GM12873 (cell line): ENCODE measurements around the gene TADA1.
A peak's percentile ranks its signal among the peaks of the same experiment; 100 is the strongest.

ENCODE experiments used
- TF ChIP-seq, protein P1 (sequence below): IDR thresholded peaks from 2 replicates; pipeline ENCODE4 v1.5.1; 2012; ENCODE audit warnings: low read depth, mild to moderate bottlenecking, moderate library complexity, low read length, control low read depth; ENCODE audit not compliant: insufficient read depth; ENCODE audit errors: missing control alignments

The TADA1 gene

DNA sequence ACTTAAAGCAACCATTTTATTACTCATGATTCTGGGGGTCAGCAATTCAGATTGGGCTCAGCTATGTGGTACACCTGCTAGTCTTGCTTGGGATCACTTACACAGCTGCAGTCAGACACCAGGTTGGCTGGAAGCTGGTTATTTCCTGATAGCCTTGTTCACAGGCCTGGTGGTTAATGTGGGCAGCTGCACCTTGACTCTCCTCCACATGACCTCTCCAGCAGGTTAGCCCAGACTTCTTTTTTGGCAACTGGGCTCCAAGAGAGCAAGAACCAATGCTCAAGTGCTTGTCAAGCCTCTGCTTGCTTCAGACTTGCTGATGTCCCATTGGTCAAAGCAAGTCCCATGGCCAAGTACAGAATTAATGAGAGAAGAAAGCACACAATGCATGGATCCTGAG lies 48.6 kb downstream of the TADA1 start:
- TF ChIP-seq, protein P1, sequence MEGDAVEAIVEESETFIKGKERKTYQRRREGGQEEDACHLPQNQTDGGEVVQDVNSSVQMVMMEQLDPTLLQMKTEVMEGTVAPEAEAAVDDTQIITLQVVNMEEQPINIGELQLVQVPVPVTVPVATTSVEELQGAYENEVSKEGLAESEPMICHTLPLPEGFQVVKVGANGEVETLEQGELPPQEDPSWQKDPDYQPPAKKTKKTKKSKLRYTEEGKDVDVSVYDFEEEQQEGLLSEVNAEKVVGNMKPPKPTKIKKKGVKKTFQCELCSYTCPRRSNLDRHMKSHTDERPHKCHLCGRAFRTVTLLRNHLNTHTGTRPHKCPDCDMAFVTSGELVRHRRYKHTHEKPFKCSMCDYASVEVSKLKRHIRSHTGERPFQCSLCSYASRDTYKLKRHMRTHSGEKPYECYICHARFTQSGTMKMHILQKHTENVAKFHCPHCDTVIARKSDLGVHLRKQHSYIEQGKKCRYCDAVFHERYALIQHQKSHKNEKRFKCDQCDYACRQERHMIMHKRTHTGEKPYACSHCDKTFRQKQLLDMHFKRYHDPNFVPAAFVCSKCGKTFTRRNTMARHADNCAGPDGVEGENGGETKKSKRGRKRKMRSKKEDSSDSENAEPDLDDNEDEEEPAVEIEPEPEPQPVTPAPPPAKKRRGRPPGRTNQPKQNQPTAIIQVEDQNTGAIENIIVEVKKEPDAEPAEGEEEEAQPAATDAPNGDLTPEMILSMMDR: no peak

DNA sequence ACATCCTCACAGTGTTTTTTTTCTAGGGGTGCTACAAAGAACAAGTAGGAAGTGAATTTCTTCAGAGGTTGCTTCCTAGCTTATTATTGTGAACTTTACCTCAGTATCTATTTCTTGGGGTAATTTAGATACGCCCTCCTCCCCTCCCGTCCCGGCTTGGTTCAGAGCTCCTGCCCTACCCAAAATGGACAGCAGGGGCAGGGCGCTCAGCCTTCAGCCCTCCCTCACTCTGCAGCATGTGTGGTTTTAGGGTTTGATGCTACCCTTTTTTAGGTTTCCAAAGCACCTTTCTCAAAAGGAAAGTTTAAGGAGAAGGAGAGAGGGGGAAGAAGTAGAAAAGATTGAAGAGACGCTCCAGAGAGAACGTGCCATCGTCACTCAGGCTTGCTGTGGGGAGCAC lies 53.7 kb downstream of the TADA1 start:
- TF ChIP-seq, protein P1: peak; percentile 53

DNA sequence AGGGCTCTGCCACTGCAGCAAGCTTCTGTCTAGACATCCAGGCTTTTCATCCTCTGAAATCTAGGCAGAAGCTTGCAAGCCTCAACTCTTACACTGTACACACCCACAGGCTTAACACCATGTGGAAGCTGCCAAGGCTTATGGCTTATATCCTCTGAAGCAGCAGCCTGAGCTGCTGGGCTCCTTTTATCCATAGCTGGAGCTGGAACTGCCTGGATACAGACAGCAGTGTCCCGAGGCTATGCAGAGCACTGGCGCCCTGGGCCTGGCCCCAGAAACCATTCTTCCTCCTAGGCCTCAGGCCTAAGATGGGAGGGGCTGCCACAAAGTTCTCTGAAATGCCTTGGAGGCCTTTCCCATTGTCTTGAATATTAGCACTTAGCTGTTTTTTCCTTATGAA lies 56.1 kb downstream of the TADA1 start:
- TF ChIP-seq, protein P1: no peak

DNA sequence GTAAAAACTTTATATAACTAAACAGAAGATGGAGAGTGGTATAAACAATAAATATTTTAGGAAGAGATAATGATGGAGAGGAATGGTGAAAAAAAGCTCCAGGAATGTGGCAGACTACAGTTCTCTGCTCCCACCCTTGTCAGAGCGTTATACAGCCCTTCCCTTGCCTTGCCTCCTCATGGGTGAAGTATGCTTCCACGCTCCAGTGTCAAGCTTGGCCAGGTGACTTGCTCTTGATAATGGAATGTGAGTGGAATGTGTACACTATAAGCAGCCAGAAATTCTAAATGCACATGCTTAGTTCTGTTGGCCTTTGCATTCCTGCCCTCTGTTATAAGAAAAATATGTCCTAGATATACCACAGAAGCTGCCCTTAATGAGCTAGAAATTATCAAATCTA lies 61.5 kb downstream of the TADA1 start:
- TF ChIP-seq, protein P1: no peak

DNA sequence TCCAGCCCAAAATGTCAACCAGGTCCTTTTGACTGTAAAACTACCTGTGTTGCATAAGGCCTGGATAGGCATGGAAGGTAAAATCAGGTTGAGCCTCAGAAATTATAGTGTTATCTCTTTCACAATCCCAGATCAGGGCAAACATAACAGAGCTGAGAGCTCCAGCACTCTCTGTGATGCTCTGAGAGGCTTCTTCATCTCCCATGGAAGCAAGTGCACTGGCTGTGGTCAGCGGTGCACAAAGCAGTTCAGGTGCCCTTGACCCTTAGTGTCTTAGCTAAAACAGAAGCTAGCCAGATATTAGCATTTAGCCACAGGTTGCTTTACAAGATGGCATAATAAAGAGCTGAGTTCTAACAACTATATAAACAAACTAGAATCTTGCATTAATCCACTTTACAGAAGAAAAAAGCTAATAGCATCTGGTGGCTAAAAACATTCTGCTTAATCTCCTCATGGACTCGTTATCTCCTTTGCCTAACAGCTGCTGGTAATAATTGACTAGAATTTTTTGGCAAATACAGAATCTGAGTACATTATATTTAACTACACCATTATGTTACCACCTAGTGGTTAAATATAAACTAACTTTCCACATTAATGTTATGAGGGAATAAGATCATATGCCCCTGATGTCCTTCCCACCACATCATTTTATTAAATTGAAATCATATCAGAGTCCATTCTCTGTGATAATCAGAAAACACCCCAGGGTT lies 62.4 kb downstream of the TADA1 start:
- TF ChIP-seq, protein P1: no peak

DNA sequence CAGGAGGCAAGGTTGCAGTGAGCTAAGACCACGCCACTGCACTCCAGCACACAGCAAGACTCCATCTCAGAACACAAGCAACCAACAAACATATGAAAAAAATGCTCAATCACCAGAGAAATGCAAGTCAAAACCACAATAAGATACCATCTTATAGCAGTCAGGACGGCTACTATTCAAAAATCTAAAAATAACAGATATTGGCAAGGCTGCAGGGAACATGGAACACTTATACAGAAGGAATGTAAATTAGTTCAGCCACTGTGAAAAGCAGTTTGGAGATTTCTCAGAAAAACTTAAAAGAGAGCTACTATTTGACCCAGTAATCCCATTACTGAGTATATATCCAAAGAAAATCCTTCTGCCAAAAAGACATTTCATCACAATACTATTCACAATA lies 64.4 kb downstream of the TADA1 start:
- TF ChIP-seq, protein P1: no peak

DNA sequence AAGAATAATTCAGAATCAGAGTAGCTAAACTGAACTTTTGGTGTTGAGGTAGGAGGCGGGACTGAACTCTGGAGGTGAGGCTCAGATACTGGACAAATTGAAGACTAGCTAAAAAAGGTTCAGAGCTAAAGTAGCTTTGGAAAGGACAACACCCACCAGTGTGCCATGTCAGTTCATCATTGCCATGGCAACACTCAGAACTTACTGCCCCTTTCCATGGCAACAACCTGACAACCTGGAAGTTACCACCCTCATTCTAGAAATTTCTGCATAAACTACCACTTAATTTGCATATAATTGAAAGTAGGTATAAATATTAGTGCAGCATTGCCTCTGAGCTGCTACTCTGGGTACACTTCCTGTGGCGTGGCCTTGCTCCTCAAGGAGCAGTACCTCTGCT lies 67.1 kb downstream of the TADA1 start:
- TF ChIP-seq, protein P1: no peak
